ENCODE results near the gene TICRR.

The TICRR gene

DNA sequence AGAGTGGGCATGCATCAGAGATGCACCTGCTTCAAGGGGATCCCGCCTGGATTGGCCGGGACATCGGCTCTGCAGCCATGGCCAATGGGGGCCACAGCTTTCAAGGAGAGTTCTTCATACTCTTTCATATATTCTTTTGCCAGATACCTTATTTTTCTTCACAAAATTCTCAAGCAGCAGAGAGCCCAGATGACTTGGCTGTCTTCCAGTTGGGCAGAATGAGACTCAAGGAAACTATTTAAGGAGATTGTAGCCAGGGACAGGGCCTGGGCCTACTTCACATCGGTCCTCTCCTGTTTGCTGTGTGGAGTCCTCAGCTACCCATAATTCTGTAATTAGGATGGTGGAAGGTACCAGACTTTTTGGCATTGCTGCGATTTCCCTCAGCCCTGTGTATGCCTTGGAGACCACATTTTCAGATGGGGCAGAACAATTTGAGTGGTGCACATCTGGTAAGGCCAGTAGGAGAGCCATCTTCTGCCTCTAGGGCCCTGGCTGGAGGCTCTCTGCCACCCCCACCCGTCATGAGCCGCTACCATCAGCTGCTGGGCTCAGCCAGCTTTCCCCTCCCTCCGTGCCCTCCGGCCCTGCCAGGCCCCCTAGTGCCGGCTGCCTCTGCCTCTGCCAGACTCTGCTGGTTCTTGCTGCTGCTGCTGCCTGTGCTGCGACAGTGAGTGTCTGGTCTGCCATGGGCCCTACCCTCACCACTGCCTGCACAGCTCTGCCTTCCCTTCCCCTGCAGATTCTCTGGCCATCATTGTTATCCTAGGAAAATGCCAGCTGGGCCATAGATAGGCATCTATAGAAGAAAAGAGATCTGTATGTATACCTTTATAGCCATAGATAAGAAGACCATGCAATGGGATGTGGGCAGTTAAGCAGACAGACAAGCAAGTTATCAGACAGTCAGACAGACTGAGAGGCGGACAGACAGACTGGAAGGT lies 97.2 kb downstream of the TICRR start:
- DNase-seq (ENCODE audit: low read depth, low spot score) = no peak

DNA sequence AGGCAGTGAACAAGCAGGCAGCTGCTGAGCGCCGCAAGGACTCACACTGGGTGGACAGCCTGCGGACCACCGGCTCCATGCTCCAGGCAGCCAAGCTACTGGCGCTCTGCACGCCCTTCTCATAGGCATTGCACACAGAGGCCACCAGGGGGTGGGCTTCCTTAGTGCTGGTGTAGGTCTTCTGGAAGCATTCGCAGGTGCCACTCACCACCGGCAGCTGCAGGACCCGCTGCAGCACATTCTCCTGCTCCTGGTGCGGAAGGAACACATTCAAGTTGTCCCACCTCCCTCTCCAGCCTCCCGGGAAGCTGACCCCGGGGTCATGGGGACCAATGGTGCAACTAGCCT lies 97.9 kb downstream of the TICRR start:
- no peak for DNase-seq (ENCODE audit: low read depth, low spot score)

DNA sequence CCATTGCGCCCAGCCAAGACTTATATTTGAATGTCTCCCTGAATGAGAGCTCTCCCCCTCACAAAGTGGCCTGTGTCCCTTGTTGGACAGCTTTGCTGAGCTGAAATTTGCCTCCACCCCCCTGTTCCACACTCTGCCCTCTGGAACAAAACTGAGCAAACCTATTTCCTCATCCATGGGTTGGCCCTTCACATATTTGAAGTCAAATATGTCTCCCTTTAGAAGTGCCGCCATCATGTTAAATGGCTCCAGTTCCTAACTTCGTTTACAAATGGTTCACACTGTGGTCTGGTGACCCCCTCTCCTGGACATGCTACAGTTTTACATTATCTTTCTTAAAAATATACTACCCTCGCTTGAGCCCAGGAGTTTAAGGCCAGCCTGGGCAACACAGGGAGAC lies 99.3 kb downstream of the TICRR start:
- no peak for DNase-seq (ENCODE audit: low read depth, low spot score)

DNA sequence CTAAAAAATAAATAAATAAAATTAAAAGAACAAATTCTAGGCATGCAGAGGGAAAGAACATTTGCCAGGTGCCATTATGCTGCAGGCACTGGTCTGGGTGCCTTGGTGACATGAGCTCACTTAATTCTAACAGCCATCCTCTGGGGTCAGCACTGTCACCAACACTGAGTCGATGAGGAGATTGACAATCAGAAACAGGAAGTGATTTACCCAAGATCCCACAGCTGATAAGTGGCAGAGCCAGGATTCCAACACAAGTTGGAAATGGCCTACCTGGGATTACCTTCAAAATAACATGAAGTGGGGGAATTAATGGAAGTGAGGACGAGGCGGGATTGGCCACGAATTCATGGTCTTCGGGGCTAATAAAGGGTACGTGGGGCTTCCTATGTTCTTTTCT lies 100.3 kb downstream of the TICRR start:
- DNase-seq (ENCODE audit: low read depth, low spot score) = no peak

DNA sequence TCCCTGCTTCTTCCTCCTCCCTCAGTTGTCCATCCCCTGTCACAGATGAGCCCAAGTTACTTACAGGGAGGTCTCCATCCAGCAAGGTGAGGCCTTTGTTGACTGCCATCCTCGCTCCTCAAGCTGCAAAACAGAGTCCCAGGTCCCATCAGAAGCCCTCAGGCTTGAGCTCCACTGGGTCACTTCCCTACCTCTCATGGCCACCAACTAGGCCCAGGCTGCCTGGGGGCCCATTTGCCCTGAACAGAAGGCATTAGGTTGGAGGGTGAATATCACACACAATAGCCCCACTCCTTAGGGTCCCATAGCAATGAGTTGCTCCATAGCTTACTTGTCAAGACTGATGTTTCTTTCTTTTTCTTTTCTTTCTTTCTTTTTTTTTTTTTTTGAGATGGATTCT lies 102.1 kb downstream of the TICRR start:
- DNase-seq (ENCODE audit: low read depth, low spot score) = no peak
